Measurements from ENCODE around the gene OR51I1. TPM values are rescaled to one million over a fixed set of nuclear protein-coding genes. Genes with fewer than 3 reads are reported as not detected.

Gene OR51I1, protein sequence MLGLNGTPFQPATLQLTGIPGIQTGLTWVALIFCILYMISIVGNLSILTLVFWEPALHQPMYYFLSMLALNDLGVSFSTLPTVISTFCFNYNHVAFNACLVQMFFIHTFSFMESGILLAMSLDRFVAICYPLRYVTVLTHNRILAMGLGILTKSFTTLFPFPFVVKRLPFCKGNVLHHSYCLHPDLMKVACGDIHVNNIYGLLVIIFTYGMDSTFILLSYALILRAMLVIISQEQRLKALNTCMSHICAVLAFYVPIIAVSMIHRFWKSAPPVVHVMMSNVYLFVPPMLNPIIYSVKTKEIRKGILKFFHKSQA
- total RNA-seq, result 0.41 TPM
- long read RNA-seq, result 0 reads

DNA sequence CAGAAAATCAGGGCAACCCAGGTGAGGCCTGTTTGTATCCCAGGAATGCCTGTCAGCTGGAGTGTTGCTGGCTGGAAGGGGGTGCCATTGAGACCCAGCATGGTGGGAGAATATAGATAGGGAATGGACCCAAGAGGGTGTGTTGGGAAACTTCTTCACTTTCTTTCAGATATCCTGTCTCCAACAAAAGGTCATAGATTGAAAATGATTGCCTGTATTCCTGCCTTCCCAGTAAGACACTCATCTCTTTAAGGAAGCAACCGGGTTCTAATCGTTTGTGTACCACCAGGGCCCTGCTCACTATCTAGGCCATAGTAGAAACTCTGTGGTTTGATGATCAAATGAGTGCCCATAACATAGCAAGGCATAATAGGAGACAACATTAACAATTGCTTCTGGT, at the start of gene OR51I1:
Gene OR51I1, minus strand, starts transcription at position 101 of the 400 bp plus-strand sequence. Its CDS starts 0 bp downstream, at position 101.
- Histone ChIP-seq H3K27ac (no peak within 1 kb of the TSS), H3K9me3 (no peaks in the 10 kb centered on the region), H3K36me3 (no peaks in the 10 kb centered on the region), H3K27me3 (ENCODE audit: low read depth) (no peaks in the 10 kb centered on the region), H3K4me3 (no peak within 1 kb of the TSS), H3K4me1 (no peaks in the 10 kb centered on the region)
- DNase-seq (no peak), ATAC-seq (no peak)
- no peak for TF ChIP-seq CTCF (IDR thresholded peaks at IDR 0.05)
- intact Hi-C loops (cut with DNase I), result no loop called here

- Histone ChIP-seq H3K4me1 (no peaks in the 10 kb centered on the region), H3K27ac (no peak overlapping the region), H3K36me3 (no peaks in the 10 kb centered on the region), H3K9me3 (no peaks in the 10 kb centered on the region), H3K4me3 (no peak overlapping the region), H3K27me3 (ENCODE audit: low read depth) (no peaks in the 10 kb centered on the region)
- ATAC-seq (no peak), DNase-seq (no peak)
- intact Hi-C loops (cut with DNase I), result no loop called here
- TF ChIP-seq CTCF (IDR thresholded peaks at IDR 0.05), result no peak
Measured at GRCh38 chr11:5489576-5490357, 48.5 kb upstream of the OR51I1 start.

DNA sequence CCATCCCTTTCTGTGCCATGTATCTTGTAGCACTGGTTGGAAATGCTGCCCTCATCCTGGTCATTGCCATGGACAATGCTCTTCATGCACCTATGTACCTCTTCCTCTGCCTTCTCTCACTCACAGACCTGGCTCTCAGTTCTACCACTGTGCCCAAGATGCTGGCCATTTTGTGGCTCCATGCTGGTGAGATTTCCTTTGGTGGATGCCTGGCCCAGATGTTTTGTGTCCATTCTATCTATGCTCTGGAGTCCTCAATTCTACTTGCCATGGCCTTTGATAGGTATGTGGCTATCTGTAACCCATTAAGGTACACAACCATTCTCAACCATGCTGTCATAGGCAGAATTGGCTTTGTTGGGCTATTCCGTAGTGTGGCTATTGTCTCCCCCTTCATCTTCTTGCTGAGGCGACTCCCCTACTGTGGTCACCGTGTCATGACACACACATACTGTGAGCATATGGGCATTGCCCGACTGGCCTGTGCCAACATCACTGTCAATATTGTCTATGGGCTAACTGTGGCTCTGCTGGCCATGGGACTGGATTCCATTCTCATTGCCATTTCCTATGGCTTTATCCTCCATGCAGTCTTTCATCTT, 47.6 kb upstream of the OR51I1 start:
- intact Hi-C loops (cut with DNase I), result no loop called here
- no peak overlapping the region for H3K4me3 ChIP-seq
- H3K4me1 ChIP-seq, result no peaks in the 10 kb centered on the region
- no peak overlapping the region for H3K27ac ChIP-seq
- no peaks in the 10 kb centered on the region for H3K36me3 ChIP-seq
- H3K27me3 ChIP-seq (ENCODE audit: low read depth), result no peaks in the 10 kb centered on the region
- no peak for TF ChIP-seq CTCF (IDR thresholded peaks at IDR 0.05)
- no peak for ATAC-seq
- no peaks in the 10 kb centered on the region for H3K9me3 ChIP-seq
- no peak for DNase-seq

DNA sequence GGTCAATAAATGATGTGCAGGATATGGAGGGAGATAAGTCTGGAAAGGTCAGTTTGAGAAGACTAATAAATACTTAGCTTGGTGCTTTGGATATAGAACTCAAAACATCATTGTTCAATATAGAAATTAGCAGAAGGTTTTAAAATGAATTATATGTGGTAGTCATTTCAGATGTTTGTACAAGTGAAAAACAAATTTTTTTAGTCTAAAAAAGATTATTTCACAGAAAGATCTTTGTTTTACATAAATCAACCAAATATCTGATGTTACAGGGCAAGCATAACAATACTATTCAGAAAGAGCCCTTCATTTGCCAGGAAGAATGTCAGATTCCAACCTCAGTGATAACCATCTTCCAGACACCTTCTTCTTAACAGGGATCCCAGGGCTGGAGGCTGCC, 47.1 kb upstream of the OR51I1 start, which contains the start of gene OR52D1:
Gene OR52D1, plus strand, starts transcription at position 301 of the 400 bp plus-strand sequence. Its CDS starts 22 bp downstream, at position 323.
- H3K4me1 ChIP-seq, result no peaks in the 10 kb centered on the region
- TF ChIP-seq CTCF (IDR thresholded peaks at IDR 0.05), result no peak
- no peak for ATAC-seq
- no peak within 1 kb of the TSS for H3K4me3 ChIP-seq
- no peaks in the 10 kb centered on the region for H3K27me3 ChIP-seq (ENCODE audit: low read depth)
- H3K36me3 ChIP-seq, result no peaks in the 10 kb centered on the region
- H3K27ac ChIP-seq, result no peak within 1 kb of the TSS
- DNase-seq, result no peak
- no peaks in the 10 kb centered on the region for H3K9me3 ChIP-seq
- intact Hi-C loops (cut with DNase I), result no loop called here

DNA sequence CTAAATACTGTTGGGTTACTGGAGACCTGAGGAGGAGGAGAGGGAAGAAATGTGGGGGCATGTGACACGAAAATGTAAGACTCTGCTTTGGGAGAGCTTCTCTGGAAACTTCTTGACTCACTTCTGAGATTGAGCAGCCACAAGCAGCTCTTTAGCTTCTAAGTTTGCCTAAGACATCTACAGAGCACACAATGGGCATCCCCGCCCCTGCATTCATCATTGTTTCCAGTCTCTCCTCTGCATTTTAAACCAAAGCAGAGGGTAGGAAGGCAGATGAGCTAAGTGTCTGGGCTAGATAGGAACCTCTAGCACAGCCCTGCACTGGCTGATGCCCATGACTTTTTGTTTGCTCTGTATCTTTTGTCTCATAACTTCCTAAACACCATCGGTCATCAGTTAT, 45.1 kb upstream of the OR51I1 start:
- no peak overlapping the region for H3K27ac ChIP-seq
- no peak overlapping the region for H3K4me3 ChIP-seq
- intact Hi-C loops (cut with DNase I), result no loop called here
- H3K9me3 ChIP-seq, result no peaks in the 10 kb centered on the region
- no peak for DNase-seq
- no peaks in the 10 kb centered on the region for H3K36me3 ChIP-seq
- ATAC-seq, result no peak
- TF ChIP-seq CTCF (IDR thresholded peaks at IDR 0.05), result no peak
- H3K4me1 ChIP-seq, result no peaks in the 10 kb centered on the region
- no peaks in the 10 kb centered on the region for H3K27me3 ChIP-seq (ENCODE audit: low read depth)

All from lower lobe of right lung (tissue), 2 donors.